T-helper 2 cell treated with Interferon-gamma antibody and Interleukin-4, amounts not matched to agents 5 μg/mL and 100 μg/mL, for 36 hours (primary cell): ENCODE data around the gene MRPL33.
"Not testable (repeated sequence)": the region's sequence is repeated elsewhere in the genome, so short reads cannot be mapped to it uniquely, and the experiment has no call there.

Experiments used
- DNase-seq: peaks from one replicate; pipeline ENCODE4 v3.0.0; 2021; ENCODE audit warnings: low spot score
- H3K27ac Mint-ChIP-seq: one replicate; pipeline ENCODE4 v1.8.0; 2021; ENCODE audit warnings: mild to moderate bottlenecking, mixed read lengths
- H3K27me3 Mint-ChIP-seq: one replicate; pipeline ENCODE4 v1.8.0; 2021; ENCODE audit warnings: low read depth, mixed read lengths
- H3K36me3 Mint-ChIP-seq: one replicate; pipeline ENCODE4 v1.8.0; 2021; ENCODE audit warnings: low read depth, mixed read lengths
- H3K4me1 Mint-ChIP-seq: one replicate; pipeline ENCODE4 v1.8.0; 2021; ENCODE audit warnings: low read depth, mixed read lengths
- H3K4me3 Mint-ChIP-seq: one replicate; pipeline ENCODE4 v1.8.0; 2022; ENCODE audit warnings: mild to moderate bottlenecking, moderate library complexity, mixed read lengths
- H3K9me3 Mint-ChIP-seq: one replicate; pipeline ENCODE4 v1.8.0; 2021; ENCODE audit warnings: mixed read lengths

Gene MRPL33

DNA sequence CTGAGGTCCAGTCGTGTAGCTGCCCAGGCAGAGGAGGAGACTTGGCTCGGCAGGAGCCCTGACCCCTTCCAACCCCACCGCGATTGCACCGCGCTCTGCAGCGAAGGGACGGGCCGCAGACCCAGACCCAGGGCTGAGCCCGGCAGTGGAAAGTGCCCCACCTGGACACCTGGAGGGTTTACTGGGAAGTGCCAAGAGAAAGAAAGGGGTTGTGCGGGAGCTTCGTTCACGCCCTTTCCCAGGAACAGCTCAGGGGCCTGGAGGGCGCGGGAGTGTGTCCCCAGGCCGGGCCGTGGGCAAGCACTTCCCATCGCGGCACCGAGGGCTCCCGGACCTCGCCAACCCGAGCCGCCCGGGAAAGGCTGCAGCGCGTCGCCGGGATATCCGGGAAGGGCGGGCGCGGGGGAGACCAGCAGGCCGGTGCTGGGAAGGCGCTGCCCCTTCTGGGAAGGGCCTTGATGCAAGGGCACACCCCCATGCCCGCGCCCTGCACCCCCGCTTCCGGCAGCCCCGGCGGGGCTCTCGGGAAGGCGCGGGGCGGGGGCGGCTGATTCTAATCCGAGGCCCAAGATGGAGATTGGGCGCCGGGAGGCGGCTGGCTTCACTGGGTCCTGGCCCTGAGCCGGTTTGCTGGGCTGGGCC is 36.1 kb upstream of the MRPL33 start:
- no peaks in the 10 kb centered on the region for H3K27me3 Mint-ChIP-seq
- H3K4me3 Mint-ChIP-seq = peak overlapping the region; percentile 18
- H3K9me3 Mint-ChIP-seq = peaks cover 4% of the 10 kb centered on the region
- peaks cover 1% of the 10 kb centered on the region for H3K36me3 Mint-ChIP-seq
- peak; percentile 65 for DNase-seq
- no peak overlapping the region for H3K27ac Mint-ChIP-seq
- peaks cover 6% of the 10 kb centered on the region for H3K4me1 Mint-ChIP-seq

DNA sequence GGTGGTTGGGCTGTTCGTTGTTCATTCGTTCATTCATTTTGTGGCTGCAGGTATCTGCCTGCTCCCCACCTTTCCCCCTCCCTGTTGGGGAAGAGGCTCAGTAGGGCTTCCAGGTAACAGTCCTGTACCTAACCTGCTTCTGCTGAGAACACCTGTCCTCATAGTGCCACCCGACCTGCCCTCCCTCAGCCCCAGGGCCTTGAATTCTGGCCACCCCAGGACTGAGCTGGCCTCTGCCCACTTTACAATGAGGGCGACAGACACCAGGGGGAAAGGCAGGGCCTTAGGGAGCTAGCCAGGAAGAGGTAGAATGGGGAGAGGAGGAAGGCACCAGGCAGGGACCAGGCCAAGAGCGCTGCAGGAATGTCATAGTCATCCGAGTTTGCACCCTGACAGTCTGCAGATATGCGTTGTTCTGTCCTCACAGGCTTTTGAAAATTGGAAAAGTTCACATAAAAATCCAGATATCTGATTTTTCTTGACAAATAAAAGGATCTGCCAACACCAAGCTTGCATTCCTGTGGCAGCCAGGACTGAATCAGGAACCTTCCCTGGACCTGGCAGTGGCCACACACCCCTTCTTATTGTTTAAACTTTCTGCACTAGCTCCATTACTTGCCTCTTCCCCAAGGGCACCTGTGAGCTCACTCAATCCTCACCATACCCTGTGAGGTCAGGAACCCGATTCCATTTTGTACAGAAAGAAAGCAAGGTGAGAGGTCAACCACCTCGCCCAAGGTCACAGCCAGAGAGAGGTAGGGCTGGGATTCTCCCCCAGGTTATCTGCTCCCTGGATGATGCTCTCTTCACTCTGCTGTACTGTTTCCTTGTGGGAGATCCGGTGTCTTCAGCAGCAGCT is 35.3 kb upstream of the MRPL33 start:
- H3K27me3 Mint-ChIP-seq = no peaks in the 10 kb centered on the region
- peak overlapping the region; percentile 2 for H3K4me3 Mint-ChIP-seq
- H3K27ac Mint-ChIP-seq = peak overlapping the region; percentile 6
- H3K9me3 Mint-ChIP-seq = peaks cover 4% of the 10 kb centered on the region
- H3K36me3 Mint-ChIP-seq = peaks cover 1% of the 10 kb centered on the region
- peaks cover 6% of the 10 kb centered on the region for H3K4me1 Mint-ChIP-seq
- no peak for DNase-seq

DNA sequence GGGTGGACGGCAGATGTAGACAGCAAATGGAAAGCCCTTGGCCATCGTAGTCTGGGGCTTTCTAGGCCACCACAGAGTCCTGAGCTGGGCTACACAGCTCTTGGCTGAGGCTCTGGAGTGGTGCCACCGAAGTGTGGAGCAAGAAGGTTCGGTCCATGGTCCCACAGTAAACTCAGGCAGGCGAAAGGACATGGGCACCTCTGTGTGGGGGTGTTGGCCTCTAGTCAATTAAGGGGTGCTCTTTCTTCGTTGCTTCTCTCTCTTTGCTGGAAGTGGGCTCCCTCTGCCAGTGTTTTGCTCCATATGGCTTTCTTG is 34.7 kb upstream of the MRPL33 start:
- no peak for DNase-seq
- peaks cover 4% of the 10 kb centered on the region for H3K9me3 Mint-ChIP-seq
- H3K4me1 Mint-ChIP-seq = peaks cover 6% of the 10 kb centered on the region
- H3K27me3 Mint-ChIP-seq = no peaks in the 10 kb centered on the region
- H3K4me3 Mint-ChIP-seq = no peak overlapping the region
- peaks cover 1% of the 10 kb centered on the region for H3K36me3 Mint-ChIP-seq
- H3K27ac Mint-ChIP-seq = no peak overlapping the region

DNA sequence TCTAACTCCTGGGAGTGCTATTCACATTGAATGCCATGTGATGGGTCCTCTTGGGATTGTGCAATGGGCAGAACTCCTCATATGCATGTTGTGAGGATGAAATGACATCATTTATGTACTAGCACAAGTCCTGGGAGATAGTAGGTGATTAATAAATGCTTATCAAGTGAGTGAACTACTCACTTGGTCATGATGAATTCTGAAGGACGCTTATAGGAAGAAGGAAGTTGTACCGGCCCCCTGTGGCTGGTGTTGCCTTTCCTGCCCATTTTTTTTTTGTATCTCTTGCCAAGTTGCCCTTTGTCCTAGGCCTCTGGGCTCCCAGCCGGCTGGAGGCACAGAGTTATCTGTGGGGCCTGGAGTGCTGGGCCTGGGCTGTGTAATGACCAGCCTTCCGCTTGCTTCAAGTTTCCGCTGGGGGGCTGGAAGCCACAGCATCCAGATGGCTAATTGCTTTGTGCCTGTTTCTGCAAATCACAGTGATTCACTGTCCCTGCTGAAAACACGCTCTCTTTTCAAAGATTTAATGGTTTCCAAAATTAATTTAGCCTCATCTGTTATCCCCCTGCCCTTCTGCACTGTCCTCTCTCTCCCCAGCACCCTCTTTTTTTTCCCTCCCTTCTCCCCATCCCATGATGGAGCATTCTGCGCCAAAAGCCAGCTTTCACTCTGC is 33.7 kb upstream of the MRPL33 start:
- Mint-ChIP-seq H3K9me3 (peaks cover 4% of the 10 kb centered on the region), H3K27me3 (no peaks in the 10 kb centered on the region), H3K4me1 (peaks cover 6% of the 10 kb centered on the region), H3K27ac (no peak overlapping the region), H3K4me3 (no peak overlapping the region), H3K36me3 (peaks cover 1% of the 10 kb centered on the region)
- DNase-seq = no peak

DNA sequence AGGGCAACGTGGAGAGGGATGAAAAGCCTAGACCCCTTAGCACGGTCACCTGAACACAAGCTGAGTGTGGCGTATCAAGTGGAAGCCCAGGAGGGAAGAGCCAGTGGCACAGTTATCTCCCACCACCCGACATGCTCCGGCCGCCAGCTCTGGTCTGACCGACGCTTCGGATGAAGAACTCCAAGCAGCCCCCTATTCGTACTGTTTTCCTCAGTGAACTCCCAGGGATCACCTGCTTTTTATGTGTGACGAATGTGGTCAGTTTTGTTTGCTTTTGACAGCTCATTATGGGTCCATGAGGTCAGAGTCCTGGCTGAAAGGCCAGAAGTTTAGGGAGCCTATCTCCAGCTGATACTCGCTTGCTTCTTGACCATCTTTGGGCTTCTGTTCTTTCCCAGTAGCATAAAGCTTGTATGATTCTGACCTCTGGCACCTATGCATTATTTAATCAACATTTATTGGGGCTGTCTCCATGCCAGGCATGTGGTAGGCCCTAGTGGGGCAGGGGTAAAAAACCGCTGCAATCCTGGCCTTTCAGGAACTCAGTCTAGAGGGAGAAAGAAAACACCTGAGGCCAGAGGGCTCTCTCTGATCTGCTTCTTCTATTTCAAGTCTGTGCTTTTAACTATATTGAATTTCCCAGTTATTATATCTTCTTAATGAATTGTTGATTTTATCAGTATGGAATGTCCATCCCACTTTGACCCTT is 33.0 kb upstream of the MRPL33 start:
- Mint-ChIP-seq H3K27ac (no peak overlapping the region), H3K27me3 (no peaks in the 10 kb centered on the region), H3K4me1 (peaks cover 6% of the 10 kb centered on the region), H3K36me3 (peaks cover 1% of the 10 kb centered on the region), H3K4me3 (no peak overlapping the region), H3K9me3 (peaks cover 1% of the 10 kb centered on the region)
- DNase-seq = no peak

DNA sequence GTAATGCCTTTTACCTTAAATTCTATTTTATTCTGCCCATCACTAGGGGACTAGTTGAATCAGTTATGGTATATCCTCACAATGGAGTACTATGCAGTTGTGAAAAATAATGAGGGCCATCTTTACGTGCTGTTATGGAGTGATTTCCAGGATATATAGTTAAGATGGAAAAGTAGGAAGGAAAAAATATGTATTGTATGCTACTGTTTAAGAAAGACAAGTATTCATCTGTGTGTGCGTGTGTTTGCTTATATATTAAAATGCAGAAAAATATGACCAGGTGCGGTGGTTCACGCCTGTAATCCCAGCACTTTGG is 32.5 kb upstream of the MRPL33 start:
- Mint-ChIP-seq H3K4me3 (no peak overlapping the region), H3K9me3 (no peaks in the 10 kb centered on the region), H3K27ac (no peak overlapping the region), H3K27me3 (no peaks in the 10 kb centered on the region), H3K4me1 (peaks cover 6% of the 10 kb centered on the region), H3K36me3 (peaks cover 1% of the 10 kb centered on the region)
- DNase-seq = no peak

DNA sequence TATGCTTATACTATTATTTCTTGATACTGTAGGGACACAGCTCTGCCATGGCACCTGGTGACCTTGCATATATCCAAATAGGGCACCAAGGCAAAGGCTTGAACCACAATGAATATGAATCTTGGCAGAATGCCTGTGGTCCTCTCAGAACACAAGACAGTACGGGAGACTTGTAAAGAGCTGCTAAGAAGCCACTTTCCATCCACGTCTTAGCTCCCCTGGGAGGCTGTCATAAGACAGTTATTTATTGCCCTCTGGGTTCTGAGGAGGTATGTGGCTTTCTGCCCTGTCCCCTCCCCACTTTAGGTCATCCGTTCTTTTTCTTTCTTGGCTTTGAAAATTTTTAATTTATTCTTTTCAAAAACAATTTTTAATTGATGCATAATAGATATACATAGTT is 29.8 kb upstream of the MRPL33 start:
- H3K4me1 Mint-ChIP-seq = peaks cover 6% of the 10 kb centered on the region
- no peaks in the 10 kb centered on the region for H3K36me3 Mint-ChIP-seq
- no peak overlapping the region for H3K27ac Mint-ChIP-seq
- DNase-seq = no peak
- H3K9me3 Mint-ChIP-seq = no peaks in the 10 kb centered on the region
- H3K4me3 Mint-ChIP-seq = no peak overlapping the region
- H3K27me3 Mint-ChIP-seq = peaks cover 4% of the 10 kb centered on the region

DNA sequence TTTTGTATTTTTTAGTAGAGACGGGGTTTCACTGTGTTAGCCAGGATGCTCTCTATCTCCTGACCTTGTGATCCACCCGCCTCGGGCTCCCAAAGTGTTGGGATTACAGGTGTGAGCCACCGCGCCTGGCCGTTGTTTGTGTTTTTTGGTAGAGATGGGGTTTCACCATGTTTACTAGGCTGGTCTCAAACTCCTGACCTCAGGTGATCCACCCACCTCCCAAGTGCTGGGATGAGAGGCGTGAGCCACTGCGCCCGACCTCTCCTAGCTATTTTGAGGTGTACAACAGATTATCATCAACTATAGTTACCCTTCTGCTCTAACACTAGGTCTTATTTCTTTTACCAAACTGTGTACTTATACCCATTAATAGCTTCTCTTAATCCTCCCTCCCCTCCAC is 28.9 kb upstream of the MRPL33 start:
- H3K4me3 Mint-ChIP-seq = no peak overlapping the region
- DNase-seq = no peak
- H3K27me3 Mint-ChIP-seq = peaks cover 6% of the 10 kb centered on the region
- no peaks in the 10 kb centered on the region for H3K36me3 Mint-ChIP-seq
- H3K9me3 Mint-ChIP-seq = no peaks in the 10 kb centered on the region
- H3K4me1 Mint-ChIP-seq = peaks cover 6% of the 10 kb centered on the region
- no peak overlapping the region for H3K27ac Mint-ChIP-seq

DNA sequence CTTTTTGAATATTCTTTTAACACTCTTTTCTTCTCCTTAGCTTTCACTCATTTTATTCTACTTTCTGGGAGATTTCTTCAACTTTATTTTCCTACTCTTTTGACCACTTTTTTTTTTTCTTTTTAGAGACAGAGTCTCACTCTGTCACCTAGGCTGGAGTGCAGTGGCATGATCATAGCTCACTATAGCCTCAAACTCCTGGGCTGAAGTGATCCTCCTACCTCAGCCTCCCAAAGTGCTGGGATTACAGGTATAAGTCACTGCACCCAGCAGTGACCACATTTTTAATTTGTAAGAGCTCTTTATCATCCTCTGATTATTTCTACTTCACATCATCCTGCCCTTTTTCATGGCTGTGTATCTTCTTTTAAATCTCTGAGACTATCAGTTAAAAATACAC is 26.0 kb upstream of the MRPL33 start:
- not testable (repeated sequence) for H3K4me1 Mint-ChIP-seq, H3K4me3 Mint-ChIP-seq, H3K36me3 Mint-ChIP-seq, H3K27ac Mint-ChIP-seq, DNase-seq
- Mint-ChIP-seq H3K27me3 (peaks cover 15% of the 10 kb centered on the region), H3K9me3 (peaks cover 17% of the 10 kb centered on the region)

DNA sequence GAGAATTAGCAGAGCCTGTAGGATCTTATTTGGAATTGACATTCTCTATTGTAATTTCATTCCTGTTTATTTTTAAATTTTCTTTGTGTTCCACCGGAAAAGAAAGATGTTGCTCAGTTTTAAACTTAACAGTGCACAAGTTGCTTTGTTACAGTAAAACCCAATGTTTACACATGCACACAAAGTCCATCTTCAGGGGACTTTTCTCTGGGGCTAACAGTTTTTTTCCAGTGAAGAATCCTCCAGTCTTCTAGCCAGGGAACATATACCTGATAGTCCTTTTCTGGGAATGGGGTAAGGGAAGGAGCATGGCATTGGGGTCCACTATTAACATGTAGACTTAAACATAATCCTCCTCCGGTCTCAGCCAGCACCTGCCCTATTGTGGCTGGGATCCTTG is 25.2 kb upstream of the MRPL33 start:
- H3K27me3 Mint-ChIP-seq = peaks cover 15% of the 10 kb centered on the region
- no peak overlapping the region for H3K4me3 Mint-ChIP-seq
- no peak for DNase-seq
- H3K27ac Mint-ChIP-seq = no peak overlapping the region
- H3K36me3 Mint-ChIP-seq = no peaks in the 10 kb centered on the region
- peaks cover 6% of the 10 kb centered on the region for H3K4me1 Mint-ChIP-seq
- peaks cover 17% of the 10 kb centered on the region for H3K9me3 Mint-ChIP-seq

DNA sequence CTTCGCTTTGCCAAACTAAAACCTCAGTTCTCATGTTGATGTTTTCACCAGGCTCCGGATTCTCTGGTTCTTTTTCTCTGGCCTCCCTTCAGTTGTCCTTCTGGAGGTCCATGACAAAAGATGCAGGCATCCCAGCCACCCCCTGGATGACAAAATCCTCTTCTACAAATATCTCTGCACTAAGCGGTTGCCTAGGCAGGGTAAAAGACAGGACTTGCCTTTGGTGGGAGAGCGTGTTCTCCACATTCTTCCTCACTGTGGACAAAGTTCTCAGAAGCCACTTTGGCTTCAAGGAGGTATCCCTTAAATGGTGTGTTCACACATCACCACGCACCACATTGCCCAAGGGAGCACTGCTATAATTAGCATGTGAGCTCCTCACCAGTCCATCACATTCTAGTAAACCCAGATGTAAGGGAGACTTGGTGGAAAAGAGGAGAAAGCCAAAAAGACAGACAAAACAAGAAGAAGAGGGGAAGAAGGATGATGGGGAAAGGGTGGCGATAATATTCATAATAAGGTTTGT is 23.6 kb upstream of the MRPL33 start:
- DNase-seq = no peak
- H3K27ac Mint-ChIP-seq = no peak overlapping the region
- H3K4me1 Mint-ChIP-seq = peaks cover 6% of the 10 kb centered on the region
- peaks cover 15% of the 10 kb centered on the region for H3K27me3 Mint-ChIP-seq
- H3K4me3 Mint-ChIP-seq = no peak overlapping the region
- no peaks in the 10 kb centered on the region for H3K36me3 Mint-ChIP-seq
- peaks cover 17% of the 10 kb centered on the region for H3K9me3 Mint-ChIP-seq

DNA sequence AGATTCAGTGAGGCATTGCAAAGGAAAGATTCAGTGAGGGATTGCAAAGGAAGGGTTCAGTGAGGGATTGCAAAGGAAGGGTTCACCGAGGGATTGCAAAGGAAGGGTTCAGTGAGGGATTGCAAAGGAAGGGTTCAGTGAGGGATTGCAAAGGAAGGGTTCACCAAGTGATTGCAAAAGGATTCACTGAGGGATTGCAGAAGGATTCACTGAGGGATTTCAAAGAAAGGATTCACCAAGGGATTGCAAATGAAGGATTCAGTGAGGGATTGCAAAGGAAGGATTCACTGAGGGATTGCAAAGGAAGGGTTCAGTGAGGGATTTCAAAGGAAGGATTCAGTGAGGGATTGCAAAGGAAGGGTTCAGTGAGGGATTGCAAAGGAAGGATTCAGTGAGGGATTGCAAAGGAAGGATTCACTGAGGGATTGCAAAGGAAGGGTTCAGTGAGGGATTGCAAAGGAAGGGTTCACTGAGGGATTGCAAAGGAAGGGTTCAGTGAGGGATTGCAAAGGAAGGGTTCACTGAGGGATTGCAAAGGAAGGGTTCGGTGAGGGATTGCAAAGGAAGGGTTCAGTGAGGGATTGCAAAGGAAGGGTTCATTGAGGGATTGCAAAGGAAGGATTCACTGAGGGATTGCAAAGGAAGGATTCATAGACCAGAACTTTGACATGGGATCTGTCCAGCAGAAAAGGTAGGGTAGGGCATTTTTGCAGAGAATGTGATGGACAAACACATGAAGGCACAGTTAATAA is 22.5 kb upstream of the MRPL33 start:
- H3K4me3 Mint-ChIP-seq, H3K4me1 Mint-ChIP-seq, H3K27ac Mint-ChIP-seq, DNase-seq, H3K36me3 Mint-ChIP-seq: not testable (repeated sequence)
- peaks cover 15% of the 10 kb centered on the region for H3K27me3 Mint-ChIP-seq
- H3K9me3 Mint-ChIP-seq = peaks cover 17% of the 10 kb centered on the region

DNA sequence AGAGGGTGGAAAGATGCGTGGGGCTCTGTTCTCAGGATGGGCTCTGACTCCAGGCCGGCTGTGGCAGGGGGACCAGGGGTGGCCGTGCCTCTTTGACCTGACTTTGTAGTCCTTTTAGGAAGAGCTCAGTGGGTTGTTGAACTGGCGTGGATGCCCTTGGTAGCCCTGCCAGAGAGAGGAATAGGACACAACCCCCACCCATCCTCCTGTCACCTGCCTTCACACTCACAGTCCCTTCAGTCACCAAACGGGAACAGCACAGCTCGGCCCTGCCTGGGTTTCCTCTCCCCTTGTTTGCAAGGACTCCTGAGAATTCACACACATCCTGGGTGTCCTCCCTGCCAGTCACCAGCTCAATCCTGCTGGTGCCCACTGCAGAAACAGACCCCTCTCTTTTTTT is 20.1 kb upstream of the MRPL33 start:
- Mint-ChIP-seq H3K36me3 (no peaks in the 10 kb centered on the region), H3K4me1 (no peaks in the 10 kb centered on the region), H3K4me3 (no peak overlapping the region), H3K27ac (no peak overlapping the region), H3K9me3 (peaks cover 17% of the 10 kb centered on the region), H3K27me3 (peaks cover 12% of the 10 kb centered on the region)
- DNase-seq = no peak
